Ascending aorta (tissue), 2 donors: Measurements from ENCODE around the gene SUMO3. TPM values are rescaled to one million over a fixed set of nuclear protein-coding genes. Genes with fewer than 3 reads are reported as not detected.

Experiments used
- DNase-seq, 2 donors: peaks; one replicate each; pipeline ENCODE4 v3.0.0-alpha.2; 2019; ENCODE audit warnings: low spot score in 2 of 2
- H3K27ac ChIP-seq, 2 donors: fragments of 200-600 bp; sonication (generic); one replicate each; pipeline ENCODE4 v1.5.1; 2016 to 2017; ENCODE audit warnings: mild to moderate bottlenecking in 1 of 2
- H3K27me3 ChIP-seq: fragments of 200-600 bp; sonication (generic); one replicate; pipeline ENCODE4 v1.5.1; 2017
- H3K36me3 ChIP-seq, 2 donors: fragments of 200-600 bp; sonication (generic); one replicate each; pipeline ENCODE4 v1.5.1; 2016
- H3K4me1 ChIP-seq, 2 donors: fragments of 200-600 bp; sonication (generic); one replicate each; pipeline ENCODE4 v1.5.1; 2016 to 2017; ENCODE audit warnings: mild to moderate bottlenecking in 1 of 2
- H3K4me3 ChIP-seq, 2 donors: fragments of 200-600 bp; sonication (generic); one replicate each; pipeline ENCODE4 v1.5.1; 2016 to 2017; ENCODE audit warnings: mild to moderate bottlenecking in 1 of 2
- H3K9me3 ChIP-seq, 2 donors: fragments of 200-600 bp; sonication (generic); one replicate each; pipeline ENCODE4 v1.5.1; 2016
- intact Hi-C: fragments of 100-400 bp; cut with DNase I; formaldehyde crosslinking; loops from one replicate; pipeline ENCODE4 v1.15.1; 2023
- total RNA-seq: library from RNA; depleted of rRNA; stranded (reverse); fragments of >200 nt; gene quantifications from one replicate; pipeline ENCODE4 v1.1.0, GENCODE V29; 2016
- TF ChIP-seq, protein P1 (sequence below), 3 experiments: fragments of 200-600 bp in 2 of 3; fragments of 450-650 bp in 1 of 3; sonication (generic) in 2 of 3; IDR thresholded peaks; one replicate each; pipeline ENCODE4 v1.5.1; 2016 to 2019; ENCODE audit warnings: antibody characterized with exemption in 3 of 3, mild to moderate bottlenecking in 1 of 3, moderate library complexity in 1 of 3

SUMO3 gene
- total RNA-seq, 1 donor from 2014 or later: 69.2 TPM

DNA sequence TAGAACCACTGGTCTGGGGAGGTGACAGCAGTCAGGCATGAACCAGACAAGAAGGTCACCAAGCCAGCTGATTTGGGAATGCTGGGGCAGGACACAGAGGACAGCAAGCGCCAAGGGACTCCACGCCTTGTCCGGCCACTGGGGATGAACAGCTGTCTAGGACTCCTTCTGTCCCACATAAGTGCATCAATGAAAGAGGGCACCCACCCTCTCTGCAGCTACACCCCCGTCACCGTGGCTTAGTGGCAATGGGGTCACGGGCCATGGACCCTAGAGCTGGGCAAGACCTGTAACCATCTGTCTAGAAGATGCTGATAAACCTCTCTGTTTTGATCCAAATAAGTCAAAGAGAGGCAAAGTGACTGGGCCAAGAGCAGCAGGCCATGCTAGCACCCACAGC lies 33.1 kb downstream of the SUMO3 start:
- DNase-seq: no peak
- intact Hi-C loops: no loop called here

DNA sequence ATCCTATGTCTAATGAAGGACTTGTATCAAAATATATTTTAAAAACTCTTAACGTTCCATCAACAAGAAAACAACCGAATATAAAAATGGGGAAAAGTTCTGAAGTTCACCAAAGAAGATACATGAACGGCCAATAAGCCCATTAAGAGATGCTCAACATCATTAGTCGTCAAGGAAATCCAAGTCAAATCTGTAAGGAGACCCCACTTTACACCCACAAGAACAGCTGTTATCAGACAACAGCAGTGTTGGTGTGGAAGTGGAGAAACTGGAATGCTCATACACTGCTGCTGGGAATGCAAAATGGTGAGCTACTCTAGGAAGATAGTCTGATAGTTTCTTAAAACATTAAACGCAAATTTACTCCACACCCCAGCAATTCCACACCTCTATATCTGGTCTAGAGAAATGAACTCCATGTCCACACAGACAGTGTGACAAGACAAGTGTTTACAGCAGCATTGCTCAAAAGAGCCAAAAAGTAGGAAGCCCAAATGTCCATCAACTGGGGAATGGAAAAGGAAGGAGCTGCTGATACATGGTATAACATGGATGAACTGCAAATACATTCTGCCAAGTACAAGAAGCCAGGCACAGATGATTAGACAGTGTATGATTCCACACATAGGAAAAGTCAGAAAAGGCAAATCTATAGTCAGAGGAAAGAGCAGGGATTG lies 34.7 kb downstream of the SUMO3 start:
- Histone ChIP-seq H3K27me3 (no peaks in the 10 kb centered on the region), H3K4me3 (no peak overlapping the region), H3K4me1 (no peaks in the 10 kb centered on the region), H3K9me3 (no peaks in the 10 kb centered on the region), H3K27ac (no peak overlapping the region), H3K36me3 (peaks cover 4 to 6% of the 10 kb centered on the region in 2 donors)
- no peak for DNase-seq
- intact Hi-C loops: no loop called here
- TF ChIP-seq, protein P1, sequence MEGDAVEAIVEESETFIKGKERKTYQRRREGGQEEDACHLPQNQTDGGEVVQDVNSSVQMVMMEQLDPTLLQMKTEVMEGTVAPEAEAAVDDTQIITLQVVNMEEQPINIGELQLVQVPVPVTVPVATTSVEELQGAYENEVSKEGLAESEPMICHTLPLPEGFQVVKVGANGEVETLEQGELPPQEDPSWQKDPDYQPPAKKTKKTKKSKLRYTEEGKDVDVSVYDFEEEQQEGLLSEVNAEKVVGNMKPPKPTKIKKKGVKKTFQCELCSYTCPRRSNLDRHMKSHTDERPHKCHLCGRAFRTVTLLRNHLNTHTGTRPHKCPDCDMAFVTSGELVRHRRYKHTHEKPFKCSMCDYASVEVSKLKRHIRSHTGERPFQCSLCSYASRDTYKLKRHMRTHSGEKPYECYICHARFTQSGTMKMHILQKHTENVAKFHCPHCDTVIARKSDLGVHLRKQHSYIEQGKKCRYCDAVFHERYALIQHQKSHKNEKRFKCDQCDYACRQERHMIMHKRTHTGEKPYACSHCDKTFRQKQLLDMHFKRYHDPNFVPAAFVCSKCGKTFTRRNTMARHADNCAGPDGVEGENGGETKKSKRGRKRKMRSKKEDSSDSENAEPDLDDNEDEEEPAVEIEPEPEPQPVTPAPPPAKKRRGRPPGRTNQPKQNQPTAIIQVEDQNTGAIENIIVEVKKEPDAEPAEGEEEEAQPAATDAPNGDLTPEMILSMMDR (IDR thresholded peaks at IDR 0.05): no peak

More for the DNA sequence above, 33.1 kb downstream of the SUMO3 start:
- Histone ChIP-seq H3K9me3 (no peaks in the 10 kb centered on the region), H3K36me3 (peaks cover 4 to 6% of the 10 kb centered on the region in 2 donors), H3K27me3 (no peaks in the 10 kb centered on the region), H3K27ac (no peak overlapping the region), H3K4me3 (no peak overlapping the region), H3K4me1 (no peaks in the 10 kb centered on the region)
- TF ChIP-seq, protein P1 (IDR thresholded peaks at IDR 0.05): no peak

DNA sequence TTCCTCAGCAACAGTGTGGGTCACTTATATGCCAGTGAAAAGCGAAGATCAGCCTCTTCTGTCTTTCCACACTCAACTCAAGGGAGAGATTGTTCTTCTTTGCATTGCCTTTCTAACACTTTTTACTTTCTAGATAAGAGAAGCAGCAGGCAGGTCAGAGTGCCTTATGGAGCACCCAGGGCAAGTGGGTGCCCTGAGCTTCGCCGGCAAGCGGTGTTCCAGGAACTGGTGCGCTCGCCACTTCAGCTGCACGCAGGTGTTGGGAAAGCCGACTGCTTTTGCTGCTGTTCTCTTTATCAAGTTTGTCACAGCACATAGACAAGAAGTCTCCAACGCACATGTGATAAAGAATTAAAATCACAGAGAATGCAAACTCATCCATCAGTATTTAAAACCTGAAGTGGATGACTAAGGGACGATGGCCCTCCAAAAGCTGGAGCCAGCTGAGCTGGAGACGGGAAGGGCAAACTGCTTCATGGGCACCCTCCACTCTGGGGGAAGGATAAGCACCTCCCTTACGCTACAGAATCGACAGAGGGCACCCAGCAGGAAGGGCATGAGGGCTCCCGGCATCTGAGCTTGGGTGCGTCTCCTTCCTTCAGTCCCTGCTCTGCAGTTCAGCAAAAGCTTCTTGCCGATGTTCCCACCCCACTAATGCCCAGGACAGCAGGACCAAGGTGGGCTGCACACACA lies 36.9 kb downstream of the SUMO3 start:
- peaks cover 4 to 25% of the 10 kb centered on the region in 2 donors for H3K36me3 ChIP-seq
- no peak overlapping the region for H3K27ac ChIP-seq
- H3K27me3 ChIP-seq: no peaks in the 10 kb centered on the region
- no peak for DNase-seq
- TF ChIP-seq, protein P1 (IDR thresholded peaks at IDR 0.05): no peak
- intact Hi-C loops: no loop called here
- H3K4me1 ChIP-seq: no peaks in the 10 kb centered on the region
- H3K9me3 ChIP-seq: no peaks in the 10 kb centered on the region
- H3K4me3 ChIP-seq: no peak overlapping the region

DNA sequence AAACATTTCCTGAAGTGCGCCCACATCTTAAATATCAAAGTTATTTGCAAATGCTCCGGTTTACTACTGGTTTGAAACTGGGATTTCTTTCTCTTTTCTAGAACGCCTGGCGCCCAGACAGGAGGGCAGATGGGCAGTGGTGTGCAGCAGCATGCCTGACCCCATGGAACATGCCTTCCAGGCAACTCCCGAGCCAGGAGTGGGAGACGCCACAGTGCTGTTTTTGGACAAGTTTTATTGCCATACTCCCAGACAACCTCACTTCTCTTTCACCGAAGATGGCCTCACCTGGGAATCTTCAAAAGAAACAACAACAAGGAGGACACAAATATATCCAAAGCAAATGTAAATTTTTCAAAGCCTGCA lies 37.7 kb downstream of the SUMO3 start:
- TF ChIP-seq, protein P1 (IDR thresholded peaks at IDR 0.05): no peak
- intact Hi-C loops: no loop called here
- H3K27ac ChIP-seq: no peak overlapping the region
- no peaks in the 10 kb centered on the region for H3K9me3 ChIP-seq
- H3K36me3 ChIP-seq: peaks cover 5 to 31% of the 10 kb centered on the region in 2 donors
- no peak overlapping the region for H3K4me3 ChIP-seq
- H3K4me1 ChIP-seq: no peaks in the 10 kb centered on the region
- no peaks in the 10 kb centered on the region for H3K27me3 ChIP-seq
- no peak for DNase-seq

DNA sequence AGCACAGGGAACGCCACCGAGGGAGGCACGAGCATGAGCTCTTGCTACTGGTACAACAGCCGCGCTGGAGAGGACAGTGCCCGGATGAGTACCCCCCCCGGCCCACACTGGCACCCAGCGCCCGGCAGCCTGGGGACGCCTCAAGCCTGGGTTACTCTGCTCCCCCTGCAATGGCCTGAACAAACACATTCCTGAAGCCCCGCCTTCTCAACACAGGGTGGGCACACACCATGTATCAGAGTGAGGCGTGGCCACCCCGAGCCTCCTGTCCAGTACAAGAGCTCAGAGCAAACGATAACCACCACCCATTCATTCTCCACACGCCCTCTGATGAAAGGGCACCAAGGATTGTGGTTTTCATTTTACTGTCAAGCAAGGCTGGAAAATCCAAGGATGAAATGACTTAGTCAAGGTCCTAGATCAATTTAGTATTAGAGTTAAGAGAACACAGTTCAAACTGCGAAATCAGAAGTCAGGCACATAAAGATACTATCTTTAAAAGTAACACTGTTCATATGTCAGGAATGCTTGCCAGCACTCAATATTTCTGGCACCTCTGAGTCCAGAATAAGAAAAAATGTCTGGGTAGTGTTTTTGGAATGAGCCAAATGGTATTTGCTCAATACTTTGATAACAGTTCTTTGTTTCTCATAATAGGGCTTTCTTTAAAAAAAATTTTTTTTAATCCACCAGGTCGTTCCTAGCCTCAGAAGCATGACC lies 38.3 kb downstream of the SUMO3 start:
- Histone ChIP-seq H3K27ac (no peak overlapping the region), H3K9me3 (no peaks in the 10 kb centered on the region), H3K27me3 (no peaks in the 10 kb centered on the region), H3K4me3 (no peak overlapping the region), H3K36me3 (peaks cover 10 to 36% of the 10 kb centered on the region in 2 donors), H3K4me1 (no peaks in the 10 kb centered on the region)
- TF ChIP-seq, protein P1 (IDR thresholded peaks at IDR 0.05): no peak
- intact Hi-C loops: no loop called here
- DNase-seq: no peak
